H9 (cell line): ENCODE data around the gene VIPR1. TPM values are rescaled to one million over a fixed set of nuclear protein-coding genes. Genes with fewer than 3 reads are reported as not detected.

Experiments used
- DNase-seq: peaks from one replicate; pipeline ENCODE4 v3.0.0-alpha.2; 2017
- H2AFZ ChIP-seq: one replicate; pipeline ENCODE4 v1.6.1; 2013; ENCODE audit warnings: mild to moderate bottlenecking, low read length, control low read depth, moderate library complexity
- H2AK5ac ChIP-seq: 2 replicates; pipeline ENCODE4 v1.6.1; 2013; ENCODE audit warnings: low read length, control low read depth, mixed read lengths; ENCODE audit not compliant: insufficient read length
- H2BK120ac ChIP-seq: one replicate; pipeline ENCODE4 v1.6.1; 2013; ENCODE audit warnings: low read depth, mild to moderate bottlenecking, low read length, control low read depth, inconsistent platforms; ENCODE audit not compliant: poor library complexity, severe bottlenecking
- H2BK12ac ChIP-seq: 2 replicates; pipeline ENCODE4 v1.6.1; 2013; ENCODE audit warnings: low read length, control low read depth, mixed read lengths, low read depth; ENCODE audit not compliant: insufficient read length
- H2BK15ac ChIP-seq: 2 replicates; pipeline ENCODE4 v1.6.1; 2013; ENCODE audit warnings: low read depth, low read length, control low read depth
- H2BK20ac ChIP-seq: one replicate; pipeline ENCODE4 v1.6.1; 2013; ENCODE audit warnings: low read depth, mild to moderate bottlenecking, low read length, control low read depth, inconsistent platforms; ENCODE audit not compliant: poor library complexity, severe bottlenecking
- H2BK5ac ChIP-seq: 2 replicates; pipeline ENCODE4 v1.6.1; 2013; ENCODE audit warnings: low read length, control low read depth, mixed read lengths; ENCODE audit not compliant: insufficient read length
- H3K14ac ChIP-seq: 2 replicates; pipeline ENCODE4 v1.6.1; 2013; ENCODE audit warnings: low read length, control low read depth; ENCODE audit not compliant: insufficient read depth
- H3K18ac ChIP-seq: 2 replicates; pipeline ENCODE4 v1.6.1; 2013; ENCODE audit warnings: low read depth, mild to moderate bottlenecking, mixed read lengths, low read length, control low read depth; ENCODE audit not compliant: insufficient read length
- H3K23ac ChIP-seq: 2 replicates; pipeline ENCODE4 v1.6.1; 2013; ENCODE audit warnings: low read length, control low read depth, mixed read lengths, low read depth; ENCODE audit not compliant: insufficient read length
- H3K23me2 ChIP-seq: 2 replicates; pipeline ENCODE4 v1.6.1; 2013; ENCODE audit warnings: low read depth, mild to moderate bottlenecking, mixed read lengths, low read length, control low read depth; ENCODE audit not compliant: insufficient read length, poor library complexity, severe bottlenecking
- H3K27ac ChIP-seq: 2 replicates; pipeline ENCODE4 v1.5.1; 2013; ENCODE audit warnings: low read length, control low read depth, mixed read lengths, low read depth; ENCODE audit not compliant: insufficient read length
- H3K27me3 ChIP-seq: 2 replicates; pipeline ENCODE4 v1.6.1; 2013; ENCODE audit warnings: low read length, control low read depth, inconsistent platforms; ENCODE audit not compliant: insufficient read depth
- H3K4ac ChIP-seq: 2 replicates; pipeline ENCODE4 v1.6.1; 2013; ENCODE audit warnings: low read depth, mild to moderate bottlenecking, control low read depth, inconsistent platforms, low read length, moderate library complexity
- H3K4me1 ChIP-seq: 2 replicates; pipeline ENCODE4 v1.6.1; 2013; ENCODE audit warnings: low read length, control low read depth, inconsistent platforms; ENCODE audit not compliant: insufficient read depth
- H3K4me2 ChIP-seq: 2 replicates; pipeline ENCODE4 v1.6.1; 2013; ENCODE audit warnings: low read length, control low read depth, mixed read lengths; ENCODE audit not compliant: insufficient read length, insufficient read depth
- H3K56ac ChIP-seq: 2 replicates; pipeline ENCODE4 v1.6.1; 2013; ENCODE audit warnings: low read depth, mild to moderate bottlenecking, mixed read lengths, low read length, control low read depth; ENCODE audit not compliant: insufficient read length
- H3K79me1 ChIP-seq: 2 replicates; pipeline ENCODE4 v1.6.1; 2013; ENCODE audit warnings: low read depth, mild to moderate bottlenecking, moderate library complexity, low read length, control low read depth, inconsistent platforms; ENCODE audit not compliant: insufficient read depth, poor library complexity, severe bottlenecking
- H3K79me2 ChIP-seq: 2 replicates; pipeline ENCODE4 v1.6.1; 2013; ENCODE audit warnings: low read length, control low read depth, inconsistent platforms; ENCODE audit not compliant: insufficient read depth
- H3K9ac ChIP-seq: 2 replicates; pipeline ENCODE4 v1.6.1; 2013; ENCODE audit warnings: low read length, control low read depth, mixed read lengths; ENCODE audit not compliant: insufficient read length; ENCODE audit errors: extremely low read depth
- H3K9me3 ChIP-seq: one replicate; pipeline ENCODE4 v1.6.1; 2013; ENCODE audit warnings: low read depth, low read length, inconsistent platforms; ENCODE audit not compliant: control insufficient read depth
- H3T11ph ChIP-seq: one replicate; pipeline ENCODE4 v1.6.1; 2013; ENCODE audit warnings: mild to moderate bottlenecking, low read length, control low read depth, inconsistent platforms
- H4K20me1 ChIP-seq: one replicate; pipeline ENCODE4 v1.6.1; 2013; ENCODE audit not compliant: control insufficient read depth, insufficient read length, insufficient read depth
- H4K5ac ChIP-seq: 2 replicates; pipeline ENCODE4 v1.6.1; 2013; ENCODE audit warnings: low read depth, mild to moderate bottlenecking, mixed read lengths, low read length, control low read depth; ENCODE audit not compliant: insufficient read length
- H4K8ac ChIP-seq: replicated peaks from 2 replicates; pipeline ENCODE4 v1.6.1; 2013; ENCODE audit warnings: low read length, control low read depth, mixed read lengths, low read depth; ENCODE audit not compliant: insufficient read length
- H4K91ac ChIP-seq: 2 replicates; pipeline ENCODE4 v1.6.1; 2013; ENCODE audit warnings: low read depth, mild to moderate bottlenecking, moderate library complexity, mixed read lengths, low read length, control low read depth; ENCODE audit not compliant: insufficient read length
- H3K27ac Mint-ChIP-seq, 3 experiments: 2 replicates in 2 of 3; 3 replicates in 1 of 3; pipeline ENCODE4 v1.8.0; 2020 to 2021; ENCODE audit warnings: mixed read lengths in 3 of 3, mild to moderate bottlenecking in 1 of 3, moderate library complexity in 1 of 3
- H3K27me3 Mint-ChIP-seq: 2 replicates; pipeline ENCODE4 v1.8.0; 2021; ENCODE audit warnings: low read depth, mild to moderate bottlenecking, moderate library complexity, mixed read lengths
- H3K36me3 Mint-ChIP-seq, 3 experiments: 2 replicates in 2 of 3; 3 replicates in 1 of 3; pipeline ENCODE4 v1.8.0; 2020 to 2021; ENCODE audit warnings: low read depth in 3 of 3, mixed read lengths in 3 of 3; ENCODE audit not compliant: insufficient read depth in 1 of 3
- H3K4me1 Mint-ChIP-seq, 2 experiments: 2 replicates each; pipeline ENCODE4 v1.8.0; 2020; ENCODE audit warnings: mixed read lengths in 2 of 2
- H3K4me3 Mint-ChIP-seq, 2 experiments: 2 replicates in 1 of 2; 3 replicates in 1 of 2; pipeline ENCODE4 v1.8.0; 2020 to 2021; ENCODE audit warnings: mild to moderate bottlenecking in 2 of 2, mixed read lengths in 2 of 2, moderate library complexity in 1 of 2
- H3K9me3 Mint-ChIP-seq, 2 experiments: 2 replicates in 1 of 2; 3 replicates in 1 of 2; pipeline ENCODE4 v1.8.0; 2020; ENCODE audit warnings: mild to moderate bottlenecking in 2 of 2, mixed read lengths in 2 of 2, moderate library complexity in 1 of 2
- WGBS: extraction: QIAGEN DNeasy Blood & Tissue Kit; methylation state at CpG from one replicate; pipeline ENCODE4 v1.1.7; 2013; ENCODE audit warnings: missing lambda C conversion rate, low lambda C conversion rate, mixed read lengths; ENCODE audit not compliant: insufficient read length; ENCODE audit errors: extremely low coverage; 5-methylcytosine and 5-hydroxymethylcytosine counted together
- total RNA-seq: library from RNA; stranded (reverse); gene quantifications from 2 replicates; pipeline ENCODE4 v1.2.1, GENCODE V29; 2021
- TF ChIP-seq, protein P1 (sequence below): fragments of 200-600 bp; sonication (generic); conservative IDR thresholded peaks from 3 replicates; pipeline ENCODE4 v1.8.0; 2021; ENCODE audit warnings: antibody characterized with exemption, mild to moderate bottlenecking

Gene VIPR1
- total RNA-seq, 1 experiment from 2014 or later: 6.5 TPM

DNA sequence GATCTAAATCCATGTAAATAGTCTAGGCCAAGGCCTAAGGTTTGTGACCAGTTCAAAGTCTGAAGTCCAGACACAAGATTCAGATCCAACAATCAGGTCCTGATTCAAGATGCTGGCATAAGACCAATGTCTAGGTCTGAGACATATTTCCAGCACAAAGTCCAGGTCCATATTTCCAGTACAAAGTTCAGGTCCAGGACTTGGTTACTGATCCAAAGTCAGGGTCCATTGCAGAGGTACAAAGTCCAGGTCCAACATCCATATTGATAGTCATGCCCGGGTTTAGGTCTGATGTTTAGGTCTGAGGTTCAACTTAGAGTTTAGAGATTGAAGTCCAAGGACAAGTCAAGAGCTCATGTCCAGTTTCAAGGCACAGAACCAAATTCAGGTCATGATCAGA, 39.4 kb upstream of the VIPR1 start:
- H3K18ac ChIP-seq: no peak overlapping the region
- no peak overlapping the region for H2AK5ac ChIP-seq
- no peak overlapping the region for H2BK15ac ChIP-seq
- Mint-ChIP-seq H3K27me3 (peaks cover 13% of the 10 kb centered on the region), H3K9me3 (peaks cover 4 to 5% of the 10 kb centered on the region in 2 experiments; a peak in 2 of 5 replicates), H3K27ac (no peak overlapping the region), H3K4me1 (no peaks in the 10 kb centered on the region), H3K36me3 (no peaks in the 10 kb centered on the region), H3K4me3 (no peak overlapping the region)
- no peaks in the 10 kb centered on the region for H3K79me1 ChIP-seq
- H3K9ac ChIP-seq: no peak overlapping the region
- no peak overlapping the region for H3K56ac ChIP-seq
- no peak for DNase-seq
- no peak overlapping the region for H2BK12ac ChIP-seq
- no peak overlapping the region for H4K8ac ChIP-seq
- H4K5ac ChIP-seq: no peak overlapping the region
- H3K4me1 ChIP-seq: no peaks in the 10 kb centered on the region
- H3T11ph ChIP-seq: no peak overlapping the region
- H4K91ac ChIP-seq: no peak overlapping the region
- no peak overlapping the region for H2BK120ac ChIP-seq
- H3K27me3 ChIP-seq: no peaks in the 10 kb centered on the region
- H3K4me2 ChIP-seq: no peak overlapping the region
- H3K27ac ChIP-seq: no peak overlapping the region
- H2AFZ ChIP-seq: no peak overlapping the region
- H3K79me2 ChIP-seq: no peaks in the 10 kb centered on the region
- no peak overlapping the region for H2BK5ac ChIP-seq
- TF ChIP-seq, protein P1, sequence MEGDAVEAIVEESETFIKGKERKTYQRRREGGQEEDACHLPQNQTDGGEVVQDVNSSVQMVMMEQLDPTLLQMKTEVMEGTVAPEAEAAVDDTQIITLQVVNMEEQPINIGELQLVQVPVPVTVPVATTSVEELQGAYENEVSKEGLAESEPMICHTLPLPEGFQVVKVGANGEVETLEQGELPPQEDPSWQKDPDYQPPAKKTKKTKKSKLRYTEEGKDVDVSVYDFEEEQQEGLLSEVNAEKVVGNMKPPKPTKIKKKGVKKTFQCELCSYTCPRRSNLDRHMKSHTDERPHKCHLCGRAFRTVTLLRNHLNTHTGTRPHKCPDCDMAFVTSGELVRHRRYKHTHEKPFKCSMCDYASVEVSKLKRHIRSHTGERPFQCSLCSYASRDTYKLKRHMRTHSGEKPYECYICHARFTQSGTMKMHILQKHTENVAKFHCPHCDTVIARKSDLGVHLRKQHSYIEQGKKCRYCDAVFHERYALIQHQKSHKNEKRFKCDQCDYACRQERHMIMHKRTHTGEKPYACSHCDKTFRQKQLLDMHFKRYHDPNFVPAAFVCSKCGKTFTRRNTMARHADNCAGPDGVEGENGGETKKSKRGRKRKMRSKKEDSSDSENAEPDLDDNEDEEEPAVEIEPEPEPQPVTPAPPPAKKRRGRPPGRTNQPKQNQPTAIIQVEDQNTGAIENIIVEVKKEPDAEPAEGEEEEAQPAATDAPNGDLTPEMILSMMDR: no peak
- no peaks in the 10 kb centered on the region for H4K20me1 ChIP-seq
- H3K23ac ChIP-seq: no peak overlapping the region
- no peaks in the 10 kb centered on the region for H3K23me2 ChIP-seq
- no peak overlapping the region for H3K14ac ChIP-seq
- no CpG with 5 or more reads among the region's 1 CpG for WGBS
- H2BK20ac ChIP-seq: no peak overlapping the region
- H3K9me3 ChIP-seq: no peaks in the 10 kb centered on the region
- no peak overlapping the region for H3K4ac ChIP-seq
